Subcutaneous abdominal adipose tissue (tissue), 5 donors: ENCODE results near the gene EIF3C.
"Not testable (repeated sequence)": the region's sequence is repeated elsewhere in the genome, so short reads cannot be mapped to it uniquely, and the experiment has no call there.

ENCODE experiments used
- H3K27ac ChIP-seq: one replicate; pipeline ENCODE4 v1.7.0; 2013; ENCODE audit warnings: low read depth, mild to moderate bottlenecking, inconsistent platforms, low read length, moderate library complexity
- H3K27me3 ChIP-seq, 5 donors: one replicate each; pipeline ENCODE4 v1.7.0; 2013; ENCODE audit warnings: low read length in 5 of 5, inconsistent platforms in 1 of 5; ENCODE audit not compliant: control insufficient read depth in 5 of 5, insufficient read depth in 4 of 5
- H3K36me3 ChIP-seq, 5 donors: one replicate each; pipeline ENCODE4 v1.7.0; 2013; ENCODE audit warnings: low read length in 5 of 5; ENCODE audit not compliant: control insufficient read depth in 5 of 5, insufficient read depth in 5 of 5
- H3K4me1 ChIP-seq, 5 donors: one replicate each; pipeline ENCODE4 v1.7.0; 2013; ENCODE audit warnings: low read length in 5 of 5, mild to moderate bottlenecking in 3 of 5, moderate library complexity in 1 of 5; ENCODE audit not compliant: control insufficient read depth in 5 of 5, insufficient read depth in 5 of 5
- H3K4me3 ChIP-seq, 5 donors: one replicate each; pipeline ENCODE4 v1.7.0; 2013; ENCODE audit warnings: low read length in 5 of 5, low read depth in 1 of 5
- H3K9ac ChIP-seq, 5 donors: one replicate each; pipeline ENCODE4 v1.7.0; 2013; ENCODE audit warnings: low read length in 5 of 5, mild to moderate bottlenecking in 4 of 5, moderate library complexity in 3 of 5
- H3K9me3 ChIP-seq, 5 donors: one replicate each; pipeline ENCODE4 v1.7.0; 2013; ENCODE audit warnings: low read length in 5 of 5; ENCODE audit not compliant: control insufficient read depth in 5 of 5
- donor health status: healthy.
- donor health status: healthy.
- donor health status: healthy.
- donor health status: healthy.
- donor health status: healthy.

EIF3C gene

GRCh38 chr16:28749997-28750465, 38.8 kb downstream of the EIF3C start:
- not testable (repeated sequence) for H3K27me3 ChIP-seq, H3K4me1 ChIP-seq, H3K9me3 ChIP-seq, H3K4me3 ChIP-seq, H3K27ac ChIP-seq, H3K36me3 ChIP-seq, H3K9ac ChIP-seq

DNA sequence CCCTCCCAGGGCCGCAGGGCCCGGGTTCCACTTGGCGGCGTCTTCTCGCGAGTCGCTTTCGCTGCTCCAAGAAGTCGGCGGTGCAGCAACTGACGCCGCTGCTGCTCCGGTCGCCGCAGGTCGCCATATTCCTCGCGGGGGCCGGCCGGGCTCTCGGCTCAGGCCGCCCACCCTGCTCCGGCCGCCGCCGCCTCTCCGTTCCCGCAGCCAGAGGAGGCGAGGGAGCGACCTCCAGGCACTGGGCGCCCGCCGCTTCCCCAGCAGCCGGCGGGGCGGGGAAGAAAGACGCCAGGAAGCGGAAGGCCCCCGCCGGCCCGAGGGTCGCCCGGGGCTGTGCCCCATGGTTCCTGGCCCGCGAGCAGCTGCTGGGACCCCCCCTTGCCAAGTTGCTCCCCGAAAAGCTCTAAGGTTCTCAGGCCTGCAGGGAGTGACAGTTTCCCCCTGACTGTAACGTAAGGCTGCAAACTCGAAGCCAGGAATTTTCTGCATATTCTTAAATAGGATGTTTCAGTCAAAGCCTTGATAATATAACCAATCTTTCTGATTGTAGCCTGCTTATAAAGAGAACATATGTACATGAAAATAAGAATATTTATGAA, 39.3 kb downstream of the EIF3C start:
- H3K27me3 ChIP-seq, H3K36me3 ChIP-seq, H3K4me3 ChIP-seq: not testable (repeated sequence)

GRCh38 chr16:28751487-28751886, 40.2 kb downstream of the EIF3C start, which contains the start of gene NPIPB9:
Gene NPIPB9, plus strand, starts transcription at chr16:28751787.
- H3K36me3 ChIP-seq, H3K4me3 ChIP-seq, H3K27ac ChIP-seq, H3K9ac ChIP-seq, H3K27me3 ChIP-seq, H3K4me1 ChIP-seq, H3K9me3 ChIP-seq: not testable (repeated sequence)

More for the DNA sequence above, 39.3 kb downstream of the EIF3C start:
- not testable (repeated sequence) for H3K4me1 ChIP-seq, H3K27ac ChIP-seq, H3K9me3 ChIP-seq, H3K9ac ChIP-seq

DNA sequence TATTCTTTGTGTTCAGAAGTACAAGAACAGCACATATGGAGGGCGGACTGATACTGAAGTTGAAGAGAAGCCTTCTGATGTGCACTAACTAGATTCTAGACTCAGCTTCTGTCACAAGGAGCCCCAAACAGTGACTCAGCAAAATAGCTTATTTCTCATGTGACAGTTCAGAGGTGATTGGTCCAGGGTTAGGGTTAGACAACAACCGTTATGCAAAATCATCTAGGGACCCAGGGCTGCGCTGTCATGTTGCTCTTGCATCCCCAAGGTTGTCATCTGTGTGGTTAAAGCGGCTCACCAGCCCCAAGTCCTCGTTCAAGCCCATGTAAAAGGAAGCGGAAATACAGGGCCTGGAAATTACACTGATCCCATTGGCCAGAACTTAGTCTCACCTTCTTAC, 70.4 kb downstream of the EIF3C start:
- not testable (repeated sequence) for H3K36me3 ChIP-seq, H3K4me1 ChIP-seq, H3K9me3 ChIP-seq, H3K27ac ChIP-seq, H3K27me3 ChIP-seq, H3K9ac ChIP-seq, H3K4me3 ChIP-seq

DNA sequence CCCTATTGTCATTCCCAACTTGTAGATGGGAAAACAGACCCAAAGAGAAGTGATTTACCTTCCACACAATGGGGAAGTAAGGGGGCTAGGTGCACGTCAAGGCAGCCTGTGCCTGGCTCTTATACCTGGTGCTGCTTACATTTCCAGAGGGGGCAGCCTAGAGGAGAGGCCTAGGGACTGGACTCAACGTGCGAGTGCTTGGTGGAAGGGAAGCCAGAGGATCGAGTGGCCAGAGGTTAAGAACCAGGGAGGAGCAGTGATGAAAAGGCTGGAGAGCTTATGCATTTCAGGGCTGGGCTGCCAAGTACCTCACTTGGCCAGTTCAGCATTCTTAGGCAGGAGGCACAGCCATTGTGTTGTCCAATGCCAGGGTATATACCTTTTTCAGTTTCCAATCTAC, 71.1 kb downstream of the EIF3C start:
- not testable (repeated sequence) for H3K4me3 ChIP-seq, H3K36me3 ChIP-seq, H3K27me3 ChIP-seq, H3K9ac ChIP-seq, H3K4me1 ChIP-seq, H3K9me3 ChIP-seq, H3K27ac ChIP-seq
